PFSK-1 (cell line): Measurements from ENCODE around the gene PLEKHA3.

ENCODE experiments used
- FOXP2 ChIP-seq: optimal IDR thresholded peaks from 2 replicates; pipeline ENCODE3; 2011; ENCODE audit warnings: borderline replicate concordance, control low read depth, inconsistent platforms; ENCODE audit not compliant: insufficient read depth; ENCODE audit errors: extremely low read length, extremely low read depth
- POLR2AphosphoS5 ChIP-seq: IDR thresholded peaks from 2 replicates; pipeline ENCODE4 v1.6.1; 2012; ENCODE audit warnings: low read depth, mild to moderate bottlenecking, control low read depth, low read length, moderate library complexity
- SIN3A ChIP-seq: IDR thresholded peaks from 2 replicates; pipeline ENCODE4 v1.6.1; 2012; ENCODE audit warnings: mild to moderate bottlenecking, low read length, moderate library complexity, borderline replicate concordance; ENCODE audit not compliant: insufficient read depth
- TAF1 ChIP-seq: IDR thresholded peaks from 2 replicates; pipeline ENCODE4 v1.6.1; 2012; ENCODE audit warnings: low read length, control low read depth, borderline replicate concordance; ENCODE audit not compliant: insufficient read depth
- TF ChIP-seq, protein P1 (sequence below), 2 experiments: IDR thresholded peaks; 2 replicates each; pipeline versions ENCODE4 v1.6.1 to v1.8.0; 2011 to 2012; ENCODE audit warnings: low read depth in 2 of 2, low read length in 2 of 2, control low read depth in 1 of 2, inconsistent platforms in 1 of 2, mild to moderate bottlenecking in 1 of 2, moderate library complexity in 1 of 2; ENCODE audit not compliant: insufficient read depth in 1 of 2

PLEKHA3 gene

DNA sequence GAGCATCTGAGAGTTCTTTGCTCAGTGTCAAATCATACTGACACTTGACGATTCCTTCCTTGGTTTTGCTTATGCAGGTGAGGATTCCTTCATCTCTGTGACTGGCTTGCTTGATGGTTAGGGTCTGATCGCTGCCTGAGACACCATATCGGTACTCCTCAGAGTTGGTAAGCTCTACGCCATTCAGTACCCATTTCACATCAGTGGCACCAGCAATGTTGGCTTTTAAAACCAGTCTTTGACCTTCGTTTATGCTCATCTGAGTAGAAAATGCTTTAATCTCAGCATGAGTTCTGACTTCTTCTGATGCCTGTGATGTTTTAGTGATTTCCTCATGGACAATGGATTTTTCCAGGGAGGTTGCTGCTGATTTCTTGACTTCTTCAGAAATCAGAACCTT, 48.4 kb downstream of the PLEKHA3 start:
- TF ChIP-seq SIN3A (no peak), TAF1 (no peak), FOXP2 (no peak), POLR2AphosphoS5 (no peak)
- TF ChIP-seq, protein P1, sequence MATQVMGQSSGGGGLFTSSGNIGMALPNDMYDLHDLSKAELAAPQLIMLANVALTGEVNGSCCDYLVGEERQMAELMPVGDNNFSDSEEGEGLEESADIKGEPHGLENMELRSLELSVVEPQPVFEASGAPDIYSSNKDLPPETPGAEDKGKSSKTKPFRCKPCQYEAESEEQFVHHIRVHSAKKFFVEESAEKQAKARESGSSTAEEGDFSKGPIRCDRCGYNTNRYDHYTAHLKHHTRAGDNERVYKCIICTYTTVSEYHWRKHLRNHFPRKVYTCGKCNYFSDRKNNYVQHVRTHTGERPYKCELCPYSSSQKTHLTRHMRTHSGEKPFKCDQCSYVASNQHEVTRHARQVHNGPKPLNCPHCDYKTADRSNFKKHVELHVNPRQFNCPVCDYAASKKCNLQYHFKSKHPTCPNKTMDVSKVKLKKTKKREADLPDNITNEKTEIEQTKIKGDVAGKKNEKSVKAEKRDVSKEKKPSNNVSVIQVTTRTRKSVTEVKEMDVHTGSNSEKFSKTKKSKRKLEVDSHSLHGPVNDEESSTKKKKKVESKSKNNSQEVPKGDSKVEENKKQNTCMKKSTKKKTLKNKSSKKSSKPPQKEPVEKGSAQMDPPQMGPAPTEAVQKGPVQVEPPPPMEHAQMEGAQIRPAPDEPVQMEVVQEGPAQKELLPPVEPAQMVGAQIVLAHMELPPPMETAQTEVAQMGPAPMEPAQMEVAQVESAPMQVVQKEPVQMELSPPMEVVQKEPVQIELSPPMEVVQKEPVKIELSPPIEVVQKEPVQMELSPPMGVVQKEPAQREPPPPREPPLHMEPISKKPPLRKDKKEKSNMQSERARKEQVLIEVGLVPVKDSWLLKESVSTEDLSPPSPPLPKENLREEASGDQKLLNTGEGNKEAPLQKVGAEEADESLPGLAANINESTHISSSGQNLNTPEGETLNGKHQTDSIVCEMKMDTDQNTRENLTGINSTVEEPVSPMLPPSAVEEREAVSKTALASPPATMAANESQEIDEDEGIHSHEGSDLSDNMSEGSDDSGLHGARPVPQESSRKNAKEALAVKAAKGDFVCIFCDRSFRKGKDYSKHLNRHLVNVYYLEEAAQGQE (IDR thresholded peaks at IDR 0.05; ENCODE audit: insufficient read depth in 1 of 2, low read depth in 2 of 2, low read length in 2 of 2) = no peak

DNA sequence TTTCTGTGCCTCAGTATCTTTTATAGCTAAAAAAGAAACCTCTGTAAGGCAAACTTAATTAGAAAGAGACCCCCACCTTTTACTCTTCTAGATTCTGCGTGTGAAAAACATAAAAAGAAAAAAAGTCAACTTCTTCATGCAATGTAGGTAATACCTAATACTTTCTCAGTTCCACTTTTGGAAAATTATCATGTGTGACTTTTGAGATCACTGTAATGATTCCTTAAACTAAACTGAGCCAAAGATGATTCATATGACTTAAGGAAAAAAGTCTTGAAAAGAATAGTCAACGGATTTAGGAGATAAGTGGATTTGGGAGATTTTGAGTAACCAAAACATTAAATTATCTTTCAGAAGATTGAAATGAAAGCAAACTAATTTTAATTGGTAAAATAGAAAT, 48.9 kb downstream of the PLEKHA3 start:
- TF ChIP-seq FOXP2 = no peak
- TF ChIP-seq TAF1 = no peak
- TF ChIP-seq POLR2AphosphoS5 = no peak
- no peak for TF ChIP-seq SIN3A
- TF ChIP-seq, protein P1 (IDR thresholded peaks at IDR 0.05; ENCODE audit: insufficient read depth in 1 of 2, low read depth in 2 of 2, low read length in 2 of 2) = no peak

DNA sequence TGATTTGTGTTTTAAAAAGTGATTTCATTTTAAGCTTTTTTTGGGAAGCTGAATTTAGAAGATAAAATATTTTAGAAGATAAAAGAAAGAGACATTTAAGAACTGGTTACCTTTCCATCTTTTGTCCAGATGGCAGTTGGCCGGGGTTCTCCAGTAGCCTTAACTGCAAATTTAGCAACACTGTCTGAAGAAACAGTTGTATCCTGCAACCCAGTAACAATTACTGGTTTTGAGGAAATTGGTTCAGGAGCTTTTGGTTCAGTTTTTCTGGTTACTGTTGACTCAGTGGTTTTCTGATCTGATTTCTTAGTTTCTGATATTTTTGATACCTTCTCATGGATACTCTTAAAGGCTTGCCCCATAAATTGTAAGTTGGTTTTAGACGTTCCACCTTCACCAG, 49.9 kb downstream of the PLEKHA3 start:
- TF ChIP-seq TAF1 = no peak
- no peak for TF ChIP-seq FOXP2
- TF ChIP-seq, protein P1 (IDR thresholded peaks at IDR 0.05; ENCODE audit: insufficient read depth in 1 of 2, low read depth in 2 of 2, low read length in 2 of 2) = no peak
- TF ChIP-seq POLR2AphosphoS5 = no peak
- TF ChIP-seq SIN3A = no peak

DNA sequence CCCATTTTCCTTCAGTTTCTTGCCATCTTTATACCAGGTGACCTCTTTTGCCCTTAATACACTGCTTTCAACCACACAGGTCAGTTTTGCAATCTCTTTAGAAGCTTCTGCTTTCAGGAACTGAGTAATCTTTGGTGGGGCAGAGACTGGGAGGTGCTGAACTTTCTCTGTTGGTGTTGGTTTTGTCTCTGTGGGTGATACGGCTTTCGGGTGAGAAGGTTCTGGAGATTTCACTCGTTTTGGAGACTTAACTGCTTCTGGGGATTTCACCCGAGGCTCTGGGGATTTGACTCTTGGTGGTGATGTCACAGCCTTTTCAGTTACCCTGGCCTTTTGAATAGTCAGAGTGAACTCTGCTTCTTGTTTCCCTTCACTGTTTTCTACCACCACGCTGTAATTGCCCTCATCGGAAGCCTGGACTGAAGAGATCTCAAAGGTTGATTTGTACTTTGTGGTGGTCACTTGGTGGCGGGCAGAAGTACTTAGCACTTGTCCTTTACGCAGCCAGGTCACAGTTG, 50.4 kb downstream of the PLEKHA3 start:
- no peak for TF ChIP-seq POLR2AphosphoS5
- no peak for TF ChIP-seq TAF1
- no peak for TF ChIP-seq FOXP2
- TF ChIP-seq, protein P1 (IDR thresholded peaks at IDR 0.05; ENCODE audit: insufficient read depth in 1 of 2, low read depth in 2 of 2, low read length in 2 of 2) = no peak
- TF ChIP-seq SIN3A = no peak

DNA sequence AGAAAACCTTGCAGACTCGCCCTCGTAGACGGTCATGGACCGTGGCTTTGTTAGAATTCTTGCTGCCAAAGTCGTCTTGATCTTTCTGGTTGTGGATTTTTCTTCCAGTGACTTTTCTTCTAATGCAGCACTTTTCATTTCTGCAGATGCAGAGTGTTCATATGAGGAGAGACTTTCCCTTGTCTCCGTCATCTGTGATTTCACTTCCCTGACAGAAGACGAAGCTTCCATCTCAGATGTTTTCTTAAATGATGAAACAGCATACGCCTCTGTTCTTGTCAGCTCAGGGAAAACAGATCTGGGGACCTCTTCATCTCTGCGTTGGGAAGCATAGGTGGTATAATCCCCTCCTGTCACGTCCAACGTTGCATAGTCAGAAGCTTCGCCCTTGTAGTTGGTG, 50.9 kb downstream of the PLEKHA3 start:
- TF ChIP-seq POLR2AphosphoS5 = no peak
- TF ChIP-seq SIN3A = no peak
- no peak for TF ChIP-seq TAF1
- TF ChIP-seq FOXP2 = no peak
- TF ChIP-seq, protein P1 (IDR thresholded peaks at IDR 0.05; ENCODE audit: insufficient read depth in 1 of 2, low read depth in 2 of 2, low read length in 2 of 2) = no peak
